HepG2 (cell line): ENCODE measurements around the gene ADPRHL1. TPM values are rescaled to one million over a fixed set of nuclear protein-coding genes. Genes with fewer than 3 reads are reported as not detected.

Source experiments
- ATAC-seq: fragments of 200-7000 bp; cut with Tn5 transposase; 3 replicates; pipeline ENCODE4 v1.9.1; 2020; ENCODE audit warnings: mild to moderate bottlenecking, moderate library complexity
- Bru-seq: library from RNA; stranded (reverse); fragments of 400-500 nt; gene quantifications from one replicate; lab custom pipeline; 2021; lab: Mats Ljungman, UMichigan
- BruChase-seq, 2 experiments: library from RNA; stranded (reverse); fragments of 400-500 nt; gene quantifications; one replicate each; lab custom pipeline; 2021; lab: Mats Ljungman, UMichigan
- BruUV-seq: library from RNA; stranded (reverse); fragments of 400-500 nt; replicated peaks from 2 replicates; lab custom pipeline; 2021; lab: Mats Ljungman, UMichigan
- CTCF ChIA-PET: fragments of 300-600 bp; formaldehyde crosslinking; extraction: SDS; loops from one replicate; lab custom pipeline; 2021; ENCODE audit warnings: low total read pairs, inconsistent platforms, low intra/inter-chr PET ratio; lab: Yijun Ruan, JAX
- POLR2A ChIA-PET: fragments of 350-600 bp; sonication (Branson Sonifier 250); formaldehyde crosslinking; loops from one replicate; lab custom pipeline; 2020; ENCODE audit warnings: antibody characterized with exemption, inconsistent platforms; lab: Yijun Ruan, JAX
- DNase-seq: peaks from one replicate; pipeline ENCODE4 v3.0.0-alpha.2; 2015; ENCODE audit warnings: low spot score
- FAIRE-seq: peaks from 3 replicates; lab custom pipeline; 2011; peaks lifted over from hg19 to GRCh38; lab: Jason Lieb, UNC
- H2AFZ ChIP-seq: one replicate; pipeline ENCODE4 v1.6.1; 2011; ENCODE audit warnings: low read length, inconsistent platforms
- H3K27ac ChIP-seq: fragments of 300-600 bp; 3 replicates; pipeline ENCODE4 v1.8.0; 2011; ENCODE audit warnings: mixed run types, mild to moderate bottlenecking, mixed read lengths, low read length, inconsistent platforms; ENCODE audit not compliant: insufficient read depth; ENCODE audit errors: extremely low read length
- H3K27me3 ChIP-seq, 2 experiments: fragments of 200-600 bp in 1 of 2; 2 replicates in 1 of 2; 3 replicates in 1 of 2; pipeline versions ENCODE4 v1.6.0 to v1.8.0; 2011; ENCODE audit warnings: low read length in 2 of 2, mild to moderate bottlenecking in 2 of 2, moderate library complexity in 2 of 2, inconsistent platforms in 1 of 2; ENCODE audit not compliant: insufficient read depth in 2 of 2, control insufficient read depth in 1 of 2
- H3K36me3 ChIP-seq, 2 experiments: fragments of 200-600 bp in 1 of 2; replicated peaks in 1 of 2; 2 replicates in 1 of 2; 3 replicates in 1 of 2; pipeline versions ENCODE4 v1.5.1 to v1.8.0; 2011; ENCODE audit warnings: low read length in 2 of 2, inconsistent platforms in 1 of 2; ENCODE audit not compliant: insufficient read depth in 2 of 2, control insufficient read depth in 1 of 2
- H3K4me1 ChIP-seq: 2 replicates; pipeline ENCODE4 v1.5.1; 2012; ENCODE audit warnings: low read length, inconsistent platforms; ENCODE audit not compliant: insufficient read depth
- H3K4me2 ChIP-seq: 2 replicates; pipeline ENCODE4 v1.6.0; 2011; ENCODE audit warnings: low read depth, low read length, inconsistent platforms
- H3K4me3 ChIP-seq, 3 experiments: fragments of 200-600 bp in 1 of 3; sonication (generic), shearing (Covaris generic) in 1 of 3; replicated peaks in 1 of 3; 2 replicates each; pipeline ENCODE4 v1.5.1; 2011 to 2016; ENCODE audit warnings: low read length in 3 of 3, inconsistent platforms in 2 of 3, low read depth in 2 of 3, mild to moderate bottlenecking in 2 of 3, control low read depth in 1 of 3, mixed read lengths in 1 of 3; ENCODE audit not compliant: insufficient read depth in 1 of 3
- H3K79me2 ChIP-seq: one replicate; pipeline ENCODE4 v1.6.1; 2011; ENCODE audit warnings: low read length, inconsistent platforms; ENCODE audit not compliant: insufficient read depth
- H3K9ac ChIP-seq: 2 replicates; pipeline ENCODE4 v1.6.0; 2011; ENCODE audit warnings: mild to moderate bottlenecking, low read depth, low read length, inconsistent platforms; ENCODE audit not compliant: insufficient read depth
- H3K9me3 ChIP-seq: 2 replicates; pipeline ENCODE4 v1.5.1; 2012; ENCODE audit warnings: mild to moderate bottlenecking, low read length
- H4K20me1 ChIP-seq: 2 replicates; pipeline ENCODE4 v1.6.0; 2011; ENCODE audit warnings: inconsistent platforms, mild to moderate bottlenecking, low read length, moderate library complexity; ENCODE audit not compliant: insufficient read depth
- AGO2 ChIP-seq: fragments of 200-400 bp; formaldehyde crosslinking; optimal IDR thresholded peaks from 2 replicates; pipeline ENCODE3; 2017; ENCODE audit warnings: mild to moderate bottlenecking, low read depth, low read length, moderate library complexity
- ZNF841 ChIP-seq: sonication (generic); formaldehyde crosslinking; IDR thresholded peaks from 2 replicates; pipeline ENCODE4 v1.8.1; 2023; ENCODE audit warnings: missing genetic modification reagents, borderline replicate concordance
- WGBS: methylation state at CpG from one replicate; pipeline ENCODE4 v1.1.6; 2017; ENCODE audit warnings: low lambda C conversion rate; 5-methylcytosine and 5-hydroxymethylcytosine counted together
- in situ Hi-C: cut with HindIII; loops from 2 replicates; pipeline ENCODE4 v1.10.0; 2017; ENCODE audit warnings: low pct_unique_long_range_greater_than_20kb; ENCODE audit not compliant: extremely low pct_ligation_motif_present
- intact Hi-C: fragments of 100-400 bp; cut with micrococcal nuclease; formaldehyde crosslinking; loops from one replicate; pipeline ENCODE4 v1.10.0; 2022; ENCODE audit not compliant: unreplicated experiment
- long read RNA-seq, 2 experiments: library from RNA in 1 of 2; library from polyadenylated mRNA in 1 of 2; stranded (forward) in 1 of 2; unstranded in 1 of 2; transcript quantifications; one replicate each; pipeline ENCODE4 v2.0.0, GENCODE V29; 2019 to 2022
- polyA minus RNA-seq, 3 experiments: library from RNA; depleted of rRNA, polyadenylated mRNA; stranded (reverse); fragments of >200 nt; gene quantifications; 2 replicates each; pipeline ENCODE4 v1.2.3, GENCODE V29; 2011; ENCODE audit warnings: low replicate concordance in 1 of 3
- polyA plus RNA-seq, 8 experiments: library from polyadenylated mRNA; depleted of rRNA in 3 of 8; stranded (reverse) in 7 of 8; unstranded in 1 of 8; fragments of >200 nt; fragmentation: Illumina TruSeq in 4 of 8; extraction: Trizol in 4 of 8; gene quantifications; 2 replicates each; pipeline versions ENCODE4 v1.2.1 to v1.2.3, GENCODE V29; 2011 to 2016; ENCODE audit warnings: low read depth in 4 of 8, missing spikeins in 1 of 8, mixed read lengths in 1 of 8; ENCODE audit not compliant: insufficient read depth in 1 of 8
- total RNA-seq, 5 experiments: library from RNA; depleted of rRNA; stranded (reverse); fragments of >200 nt; fragmentation: Illumina TruSeq; extraction: Trizol; gene quantifications; 2 replicates each; pipeline ENCODE4 v1.2.3, GENCODE V29; 2016; ENCODE audit warnings: low read depth in 1 of 5

The ADPRHL1 gene
- total RNA-seq (2016; rRNA removed; fragmentation: Illumina TruSeq; extraction: Trizol): 0.34 and 0.40 TPM in 2 replicates
- 0.18 and 0.30 TPM in 2 replicates for total RNA-seq (2016; cell fraction: cytosol; rRNA removed; fragmentation: Illumina TruSeq; extraction: Trizol; ENCODE audit: low read depth)
- total RNA-seq (2016; cell fraction: insoluble cytoplasmic fraction; rRNA removed; fragmentation: Illumina TruSeq; extraction: Trizol): 0.37 and 0.50 TPM in 2 replicates
- 0.62 TPM in 2 replicates for total RNA-seq (2016; cell fraction: membrane; rRNA removed; fragmentation: Illumina TruSeq; extraction: Trizol)
- 0.44 and 0.68 TPM in 2 replicates for total RNA-seq (2016; cell fraction: nucleus; rRNA removed; fragmentation: Illumina TruSeq; extraction: Trizol)
- 0.34 and 0.65 TPM in 2 replicates for polyA plus RNA-seq (2011; rRNA removed)
- polyA plus RNA-seq (2011; cell fraction: cytosol; rRNA removed): 0.48 and 0.72 TPM in 2 replicates
- 0.47 and 0.61 TPM in 2 replicates for polyA plus RNA-seq (2011; cell fraction: nucleus; rRNA removed)
- 0.56 and 0.63 TPM in 2 replicates for polyA plus RNA-seq (2012)
- 0.46 and 0.52 TPM in 2 replicates for polyA plus RNA-seq (2016; cell fraction: cytosol; fragmentation: Illumina TruSeq; extraction: Trizol; ENCODE audit: low read depth)
- polyA plus RNA-seq (2016; cell fraction: insoluble cytoplasmic fraction; fragmentation: Illumina TruSeq; extraction: Trizol; ENCODE audit: low read depth): 0.41 and 0.65 TPM in 2 replicates
- polyA plus RNA-seq (2016; cell fraction: membrane; fragmentation: Illumina TruSeq; extraction: Trizol; ENCODE audit: low read depth): 0.74 and 1.2 TPM in 2 replicates
- polyA plus RNA-seq (2016; cell fraction: nucleus; fragmentation: Illumina TruSeq; extraction: Trizol; ENCODE audit: insufficient read depth, low read depth): 1.1 and 1.6 TPM in 2 replicates
- polyA minus RNA-seq (2011; rRNA and poly(A)+ RNA removed; ENCODE audit: low replicate concordance): 0.66 and 3.3 TPM in 2 replicates
- 0.30 TPM in 1 of 2 replicates, not detected in the other for polyA minus RNA-seq (2011; cell fraction: cytosol; rRNA and poly(A)+ RNA removed)
- polyA minus RNA-seq (2011; cell fraction: nucleus; rRNA and poly(A)+ RNA removed): 0.64 and 0.87 TPM in 2 replicates
- percentile 27 among the genes with signal in this experiment for Bru-seq, nascent RNA
- percentile 30 among the genes with signal in this experiment for BruChase-seq, experiment 1, labeled RNA remaining after a 6-hour chase
- BruChase-seq, experiment 2, labeled RNA remaining after a 2-hour chase: percentile 29 among the genes with signal in this experiment
- long read RNA-seq, experiment 1: 0 reads
- long read RNA-seq, experiment 2, partial matches to known transcripts: 1 of 1 reads
- long read RNA-seq, experiment 2, other reads (novel, unspliced or antisense): 0 of 1 reads

GRCh38 chr13:113452942-113453901, at the start of gene ADPRHL1:
TSS of gene ADPRHL1 (minus strand) at chr13:113453488. CDS start at chr13:113453437, 51 bp downstream.
- DNase-seq (no peak), ATAC-seq (no peak), FAIRE-seq (no peak)
- Histone ChIP-seq H2AFZ (no peak within 1 kb of the TSS), H3K9ac (no peak within 1 kb of the TSS), H3K4me3 (no peak within 1 kb of the TSS), H3K4me1 (peaks cover 14% of the 10 kb centered on the region), H4K20me1 (no peaks in the 10 kb centered on the region), H3K4me2 (no peak within 1 kb of the TSS), H3K36me3 (peaks cover 6 to 15% of the 10 kb centered on the region in 2 experiments; a peak in 4 of 5 replicates), H3K27ac (no peak within 1 kb of the TSS), H3K79me2 (no peaks in the 10 kb centered on the region), H3K9me3 (no peaks in the 10 kb centered on the region), H3K27me3 (no peaks in the 10 kb centered on the region)
- 92% methylated on average over 20 of the region's 45 CpGs for WGBS
- in situ Hi-C loops (loop anchor here (5.0 kb wide), 1 partner anchor 46 kb away; no protein-coding TSS in a partner anchor), intact Hi-C loops (no loop called here)
- ChIA-PET CTCF (no interaction called here), POLR2A (no interaction called here)
- TF ChIP-seq ZNF841 (CRISPR knock-in tag) (no peak), AGO2 (peak; percentile 47)
- BruUV-seq: no TSS peak
